Endothelial cell of umbilical vein (primary cell): ENCODE results near the gene ATG5. TPM values are rescaled to one million over a fixed set of nuclear protein-coding genes. Genes with fewer than 3 reads are reported as not detected.

Source experiments
- BruUV-seq: library from RNA; stranded (reverse); fragments of 400-500 nt; replicated peaks from 2 replicates; lab custom pipeline; 2021; lab: Mats Ljungman, UMichigan
- CTCF ChIA-PET: fragments of 300-600, 350-600 bp; sonication (Branson Sonifier 250); formaldehyde crosslinking; loops from one replicate; lab custom pipeline; 2021; ENCODE audit warnings: antibody characterized with exemption, inconsistent platforms; lab: Charles Lee
- POLR2A ChIA-PET: fragments of 300-600, 350-600 bp; sonication (Branson Sonifier 250); formaldehyde crosslinking; loops from one replicate; lab custom pipeline; 2021; ENCODE audit warnings: antibody characterized with exemption, inconsistent platforms; lab: Charles Lee
- DNase-seq: peaks from one replicate; pipeline ENCODE4 v3.0.0-alpha.2; 2011; ENCODE audit warnings: low read depth, low spot score
- FAIRE-seq: peaks from 2 replicates; lab custom pipeline; 2011; peaks lifted over from hg19 to GRCh38; lab: Jason Lieb, UNC
- H2AFZ ChIP-seq: 2 replicates; pipeline ENCODE4 v1.6.0; 2012; ENCODE audit warnings: low read depth, low read length, control low read depth, inconsistent platforms
- H3K27ac ChIP-seq: 2 replicates; pipeline ENCODE4 v1.5.1; 2011; ENCODE audit warnings: low read depth, mild to moderate bottlenecking, control low read depth, low read length, moderate library complexity; ENCODE audit not compliant: insufficient read depth
- H3K27me3 ChIP-seq, 2 experiments: 2 replicates each; pipeline versions ENCODE4 v1.6.0 to v1.6.1; 2011; ENCODE audit warnings: low read length in 2 of 2, mixed read lengths in 1 of 2; ENCODE audit not compliant: control insufficient read depth in 2 of 2, insufficient read depth in 2 of 2
- H3K36me3 ChIP-seq, 2 experiments: 2 replicates in 1 of 2; 3 replicates in 1 of 2; pipeline ENCODE4 v1.5.1; 2011; ENCODE audit warnings: low read length in 2 of 2, mild to moderate bottlenecking in 1 of 2, moderate library complexity in 1 of 2; ENCODE audit not compliant: control insufficient read depth in 2 of 2, insufficient read depth in 2 of 2; ENCODE audit errors: extremely low read depth in 1 of 2
- H3K4me1 ChIP-seq: 3 replicates; pipeline ENCODE4 v1.5.1; 2011; ENCODE audit warnings: mild to moderate bottlenecking, low read length; ENCODE audit not compliant: control insufficient read depth, insufficient read depth; ENCODE audit errors: extremely low read depth
- H3K4me2 ChIP-seq: 2 replicates; pipeline ENCODE4 v1.6.1; 2011; ENCODE audit warnings: low read length, control low read depth, mixed read lengths; ENCODE audit not compliant: insufficient read depth
- H3K4me3 ChIP-seq, 3 experiments: fragments of 200-600 bp in 1 of 3; sonication (generic), shearing (Covaris generic) in 1 of 3; replicated peaks in 1 of 3; 2 replicates each; pipeline ENCODE4 v1.5.1; 2011 to 2016; ENCODE audit warnings: control low read depth in 3 of 3, low read length in 3 of 3, mild to moderate bottlenecking in 2 of 3, inconsistent platforms in 1 of 3, low read depth in 1 of 3, moderate library complexity in 1 of 3; ENCODE audit not compliant: insufficient read depth in 1 of 3
- H3K79me2 ChIP-seq: 2 replicates; pipeline ENCODE4 v1.6.0; 2012; ENCODE audit warnings: low read length, inconsistent platforms; ENCODE audit not compliant: control insufficient read depth, insufficient read depth
- H3K9ac ChIP-seq: replicated peaks from 2 replicates; pipeline ENCODE3; 2011; ENCODE audit warnings: low read length, control low read depth; ENCODE audit not compliant: insufficient read depth; ENCODE audit errors: extremely low read depth
- H3K9me1 ChIP-seq: replicated peaks from 3 replicates; pipeline ENCODE4 v1.6.0; 2011; ENCODE audit warnings: mild to moderate bottlenecking, low read length; ENCODE audit not compliant: control insufficient read depth, insufficient read depth; ENCODE audit errors: extremely low read depth
- H3K9me3 ChIP-seq: replicated peaks from 2 replicates; pipeline ENCODE4 v1.5.1; 2012; ENCODE audit warnings: low read length, inconsistent platforms; ENCODE audit not compliant: control insufficient read depth, insufficient read depth
- H4K20me1 ChIP-seq: replicated peaks from 2 replicates; pipeline ENCODE3; 2011; ENCODE audit warnings: mild to moderate bottlenecking, low read length; ENCODE audit not compliant: control insufficient read depth, insufficient read depth; ENCODE audit errors: extremely low read depth
- CTCF ChIP-seq, 2 donors: IDR thresholded peaks; 1 replicate in 1 of 2; 2 replicates in 1 of 2; pipeline ENCODE4 v1.5.1; 2011; ENCODE audit warnings: low read length in 2 of 2, mild to moderate bottlenecking in 2 of 2, moderate library complexity in 2 of 2, control low read depth in 1 of 2, inconsistent platforms in 1 of 2, low read depth in 1 of 2; ENCODE audit not compliant: insufficient read depth in 1 of 2; ENCODE audit errors: extremely low read depth in 1 of 2
- EZH2 ChIP-seq: IDR thresholded peaks from 2 replicates; pipeline ENCODE4 v1.6.1; 2012; ENCODE audit warnings: borderline replicate concordance, low read depth, mild to moderate bottlenecking, moderate library complexity, low read length, inconsistent platforms; ENCODE audit not compliant: severe bottlenecking
- FOS ChIP-seq: IDR thresholded peaks from 2 replicates; pipeline ENCODE4 v1.6.1; 2011; ENCODE audit warnings: mild to moderate bottlenecking, low read length, moderate library complexity, borderline replicate concordance; ENCODE audit not compliant: insufficient read depth
- GATA2 ChIP-seq: IDR thresholded peaks from 2 replicates; pipeline ENCODE4 v1.7.0; 2011; ENCODE audit warnings: low read depth, mild to moderate bottlenecking, moderate library complexity, mixed read lengths, low read length; ENCODE audit not compliant: insufficient read length, insufficient read depth
- JUN ChIP-seq: IDR thresholded peaks from 2 replicates; pipeline ENCODE4 v1.6.1; 2011; ENCODE audit warnings: borderline replicate concordance, low read depth; ENCODE audit not compliant: insufficient read length, insufficient read depth
- MYC ChIP-seq: IDR thresholded peaks from one replicate; pipeline ENCODE4 v1.6.1; 2011; ENCODE audit warnings: mild to moderate bottlenecking, low read depth, low read length
- POLR2A ChIP-seq: IDR thresholded peaks from 2 replicates; pipeline ENCODE4 v1.6.1; 2012; ENCODE audit warnings: low read depth, mild to moderate bottlenecking, control low read depth, low read length
- POLR2AphosphoS5 ChIP-seq: IDR thresholded peaks from 2 replicates; pipeline ENCODE4 v1.6.1; 2012; ENCODE audit warnings: low read depth, mild to moderate bottlenecking, control low read depth, low read length, moderate library complexity; ENCODE audit not compliant: insufficient read depth
- dilution Hi-C: fragments of 300-500 bp; cut with MboI; formaldehyde crosslinking; loops from one replicate; pipeline ENCODE4 v1.15.0; 2019; ENCODE audit warnings: low sequenced_read_pairs; ENCODE audit not compliant: extremely low pct_ligation_motif_present
- intact Hi-C: fragments of 100-400 bp; cut with micrococcal nuclease; formaldehyde crosslinking; loops from one replicate; pipeline ENCODE4 v1.10.0; 2022
- polyA plus RNA-seq, 4 experiments: library from polyadenylated mRNA; depleted of rRNA in 3 of 4; stranded (reverse) in 3 of 4; unstranded in 1 of 4; fragments of >200 nt; gene quantifications; 2 replicates each; pipeline versions ENCODE4 v1.2.1 to v1.2.3, GENCODE V29; 2011 to 2012; ENCODE audit warnings: missing spikeins in 1 of 4
- total RNA-seq: library from RNA; stranded (reverse); gene quantifications from 2 replicates; pipeline ENCODE4 v1.2.3, GENCODE V29; 2021
- TF ChIP-seq, protein P1 (sequence below): IDR thresholded peaks from 2 replicates; pipeline ENCODE4 v1.6.1; 2011; ENCODE audit not compliant: insufficient read depth, insufficient read length

Gene ATG5
- total and polyA plus RNA-seq, 2 donors (not counting 3 experiments of a cell fraction or from before 2014, with no cell fraction given), result 14.1 to 32.8 TPM

GRCh38 chr6:106141441-106142237 is 183.9 kb downstream of the ATG5 start:
- Histone ChIP-seq H3K9me3 (no peaks in the 10 kb centered on the region), H3K79me2 (no peaks in the 10 kb centered on the region), H2AFZ (no peak overlapping the region), H3K9ac (no peak overlapping the region), H3K27ac (no peak overlapping the region), H3K27me3 (peaks cover 2 to 6% of the 10 kb centered on the region in 2 experiments), H3K4me3 (no peak overlapping the region), H3K36me3 (no peaks in the 10 kb centered on the region), H3K4me1 (no peaks in the 10 kb centered on the region), H4K20me1 (no peaks in the 10 kb centered on the region), H3K9me1 (no peaks in the 10 kb centered on the region), H3K4me2 (no peak overlapping the region)
- DNase-seq (no peak), FAIRE-seq (no peak)
- dilution Hi-C loops, result no loop called here
- TF ChIP-seq EZH2 (no peak), JUN (no peak), FOS (no peak), POLR2AphosphoS5 (no peak), POLR2A (no peak), MYC (no peak), GATA2 (no peak), CTCF (IDR thresholded peaks at IDR 0.05; ENCODE audit: extremely low read depth in 1 of 2, insufficient read depth in 1 of 2, low read depth in 1 of 2, low read length in 2 of 2) (no peak)
- TF ChIP-seq, protein P1, sequence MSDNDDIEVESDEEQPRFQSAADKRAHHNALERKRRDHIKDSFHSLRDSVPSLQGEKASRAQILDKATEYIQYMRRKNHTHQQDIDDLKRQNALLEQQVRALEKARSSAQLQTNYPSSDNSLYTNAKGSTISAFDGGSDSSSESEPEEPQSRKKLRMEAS, result no peak
- intact Hi-C loops, result no loop called here
- ChIA-PET CTCF (no interaction called here), POLR2A (no interaction called here)
- no TSS peak for BruUV-seq
